Rectal smooth muscle tissue (tissue), 1 donor: ENCODE data around the gene TUBGCP4.

Experiments used
- H3K27ac ChIP-seq: one replicate; pipeline ENCODE4 v1.7.0; 2013; ENCODE audit warnings: low read depth, low read length, inconsistent platforms
- H3K27me3 ChIP-seq: one replicate; pipeline ENCODE4 v1.7.0; 2013; ENCODE audit warnings: low read length; ENCODE audit not compliant: control insufficient read depth, insufficient read depth
- H3K36me3 ChIP-seq: one replicate; pipeline ENCODE4 v1.7.0; 2013; ENCODE audit warnings: low read length; ENCODE audit not compliant: control insufficient read depth, insufficient read depth
- H3K4me1 ChIP-seq: one replicate; pipeline ENCODE4 v1.7.0; 2013; ENCODE audit warnings: low read length; ENCODE audit not compliant: control insufficient read depth, insufficient read depth
- H3K4me3 ChIP-seq: one replicate; pipeline ENCODE4 v1.7.0; 2013; ENCODE audit warnings: low read length
- H3K9ac ChIP-seq: one replicate; pipeline ENCODE4 v1.7.0; 2013; ENCODE audit warnings: low read length

Gene TUBGCP4

GRCh38 chr15:43370975-43371974 is at the start of gene TUBGCP4, which contains the start of gene ZSCAN29:
TSS of gene TUBGCP4 (plus strand) at chr15:43371101. CDS start at chr15:43371355, 254 bp downstream.
TSS of gene ZSCAN29 (minus strand) at chr15:43371043. CDS start at chr15:43369913, 1,130 bp downstream.
- peak within 1 kb of the TSS; percentile 88 for H3K9ac ChIP-seq
- H3K27ac ChIP-seq = peak within 1 kb of the TSS; percentile 45
- H3K4me1 ChIP-seq = peaks cover 9% of the 10 kb centered on the region
- H3K4me3 ChIP-seq = peak within 1 kb of the TSS; percentile 97
- no peaks in the 10 kb centered on the region for H3K27me3 ChIP-seq
- peaks cover 7% of the 10 kb centered on the region for H3K36me3 ChIP-seq

GRCh38 chr15:43325039-43325684 is 45.7 kb upstream of the TUBGCP4 start:
- Histone ChIP-seq H3K27me3 (no peaks in the 10 kb centered on the region), H3K9ac (no peak overlapping the region), H3K4me1 (peaks cover 12% of the 10 kb centered on the region), H3K36me3 (no peaks in the 10 kb centered on the region), H3K27ac (no peak overlapping the region), H3K4me3 (no peak overlapping the region)

- Histone ChIP-seq H3K9ac (peak overlapping the region; percentile 69), H3K36me3 (no peaks in the 10 kb centered on the region), H3K4me1 (peaks cover 15% of the 10 kb centered on the region), H3K4me3 (peak overlapping the region; percentile 88), H3K27ac (peak overlapping the region; percentile 96), H3K27me3 (no peaks in the 10 kb centered on the region)
Measured at GRCh38 chr15:43329217-43329959, 41.5 kb upstream of the TUBGCP4 start.

- Histone ChIP-seq H3K36me3 (no peaks in the 10 kb centered on the region), H3K4me3 (peak within 1 kb of the TSS; percentile 88), H3K9ac (peak within 1 kb of the TSS; percentile 69), H3K27me3 (no peaks in the 10 kb centered on the region), H3K27ac (peak within 1 kb of the TSS; percentile 96), H3K4me1 (peaks cover 15% of the 10 kb centered on the region)
Measured at GRCh38 chr15:43329960-43330779, 40.7 kb upstream of the TUBGCP4 start, which contains the start of gene LCMT2. TSS of gene LCMT2 (minus strand) at chr15:43330573. CDS start at chr15:43330489, 84 bp downstream.

GRCh38 chr15:43330780-43331087 is 40.2 kb upstream of the TUBGCP4 start:
- H3K27ac ChIP-seq = peak overlapping the region; percentile 96
- H3K4me1 ChIP-seq = peaks cover 15% of the 10 kb centered on the region
- H3K9ac ChIP-seq = peak overlapping the region; percentile 6
- H3K27me3 ChIP-seq = no peaks in the 10 kb centered on the region
- H3K36me3 ChIP-seq = no peaks in the 10 kb centered on the region
- H3K4me3 ChIP-seq = peak overlapping the region; percentile 88

GRCh38 chr15:43346305-43346704 is 24.6 kb upstream of the TUBGCP4 start:
- Histone ChIP-seq H3K4me3 (no peak overlapping the region), H3K27me3 (no peaks in the 10 kb centered on the region), H3K9ac (no peak overlapping the region), H3K27ac (no peak overlapping the region), H3K4me1 (no peaks in the 10 kb centered on the region), H3K36me3 (peaks cover 8% of the 10 kb centered on the region)

GRCh38 chr15:43347114-43347513 is 23.8 kb upstream of the TUBGCP4 start:
- H3K9ac ChIP-seq = no peak overlapping the region
- H3K27ac ChIP-seq = no peak overlapping the region
- H3K27me3 ChIP-seq = no peaks in the 10 kb centered on the region
- no peaks in the 10 kb centered on the region for H3K4me1 ChIP-seq
- peaks cover 12% of the 10 kb centered on the region for H3K36me3 ChIP-seq
- no peak overlapping the region for H3K4me3 ChIP-seq

GRCh38 chr15:43352693-43353382 is 18.1 kb upstream of the TUBGCP4 start:
- Histone ChIP-seq H3K36me3 (peaks cover 13% of the 10 kb centered on the region), H3K4me1 (no peaks in the 10 kb centered on the region), H3K4me3 (no peak overlapping the region)

GRCh38 chr15:43360821-43361220 is 10.1 kb upstream of the TUBGCP4 start:
- H3K36me3 ChIP-seq = peaks cover 40% of the 10 kb centered on the region

More at GRCh38 chr15:43352693-43353382, 18.1 kb upstream of the TUBGCP4 start:
- Histone ChIP-seq H3K27me3 (no peaks in the 10 kb centered on the region), H3K9ac (no peak overlapping the region), H3K27ac (no peak overlapping the region)

GRCh38 chr15:43361313-43361903 is 9.5 kb upstream of the TUBGCP4 start:
- no peaks in the 10 kb centered on the region for H3K4me1 ChIP-seq
- no peak overlapping the region for H3K9ac ChIP-seq
- no peak overlapping the region for H3K27ac ChIP-seq
- peaks cover 46% of the 10 kb centered on the region for H3K36me3 ChIP-seq
- no peak overlapping the region for H3K4me3 ChIP-seq
- H3K27me3 ChIP-seq = no peaks in the 10 kb centered on the region

More at GRCh38 chr15:43360821-43361220, 10.1 kb upstream of the TUBGCP4 start:
- Histone ChIP-seq H3K9ac (no peak overlapping the region), H3K27me3 (no peaks in the 10 kb centered on the region), H3K27ac (no peak overlapping the region), H3K4me3 (no peak overlapping the region), H3K4me1 (no peaks in the 10 kb centered on the region)
